HEK293T (cell line): ENCODE measurements around the gene BUB1B.

ENCODE experiments used
- FOXM1 ChIP-seq: fragments of 450-650 bp; IDR thresholded peaks from 2 replicates; pipeline ENCODE4 v1.6.1; 2017; ENCODE audit warnings: mild to moderate bottlenecking, borderline replicate concordance
- PKNOX1 ChIP-seq: fragments of 450-650 bp; IDR thresholded peaks from 2 replicates; pipeline ENCODE4 v1.6.1; 2016
- SUZ12 ChIP-seq: fragments of 450-650 bp; IDR thresholded peaks from 2 replicates; pipeline ENCODE4 v1.6.1; 2016; ENCODE audit warnings: mild to moderate bottlenecking

GRCh38 chr15:40125950-40126349, 34.9 kb upstream of the BUB1B start:
- no peak for TF ChIP-seq PKNOX1
- no peak for TF ChIP-seq FOXM1
- no peak for TF ChIP-seq SUZ12
